Uterus (tissue), 2 donors: Measurements from ENCODE around the gene HTR1B.

ENCODE experiments used
- CTCF ChIP-seq, 4 experiments: fragments of 200-600 bp in 2 of 4; fragments of 450-650 bp in 2 of 4; sonication (generic) in 2 of 4; IDR thresholded peaks; one replicate each; pipeline ENCODE4 v1.5.1; 2016 to 2019; ENCODE audit warnings: antibody characterized with exemption in 4 of 4, mild to moderate bottlenecking in 2 of 4, moderate library complexity in 1 of 4
- POLR2A ChIP-seq, 2 donors: fragments of 450-650 bp; IDR thresholded peaks; one replicate each; pipeline ENCODE4 v1.6.1; 2016; ENCODE audit warnings: antibody characterized with exemption in 2 of 2, mild to moderate bottlenecking in 1 of 2, moderate library complexity in 1 of 2

- no peak for TF ChIP-seq CTCF (IDR thresholded peaks at IDR 0.05)
- no peak for TF ChIP-seq POLR2A (IDR thresholded peaks at IDR 0.05)
Measured at GRCh38 chr6:77433888-77434287, 29.4 kb downstream of the HTR1B start.
